ENCODE data around the gene ZNRF3.
"Not testable (repeated sequence)": the region's sequence is repeated elsewhere in the genome, so short reads cannot be mapped to it uniquely, and the experiment has no call there.

ZNRF3 gene

DNA sequence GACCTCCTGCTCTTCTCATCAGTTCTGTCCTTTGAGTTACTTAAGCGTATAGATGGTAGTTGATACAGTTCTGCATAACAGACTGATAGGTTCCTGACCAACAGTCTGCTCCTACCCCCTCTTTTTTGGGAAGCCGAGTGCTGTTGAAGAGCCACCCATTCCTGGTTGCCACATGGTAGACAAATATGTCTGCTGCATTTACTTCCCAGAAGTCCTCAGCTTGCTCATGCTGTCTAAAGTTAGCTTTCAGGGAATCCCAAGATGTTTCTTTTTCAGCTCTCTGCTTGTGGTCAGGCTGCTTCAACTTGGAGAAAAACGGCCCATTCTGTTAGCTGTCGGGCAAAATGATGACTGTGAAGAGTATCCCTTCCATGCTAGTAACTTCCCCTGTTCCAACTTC lies 129.6 kb downstream of the ZNRF3 start:
- DNase-seq, result no peak

DNA sequence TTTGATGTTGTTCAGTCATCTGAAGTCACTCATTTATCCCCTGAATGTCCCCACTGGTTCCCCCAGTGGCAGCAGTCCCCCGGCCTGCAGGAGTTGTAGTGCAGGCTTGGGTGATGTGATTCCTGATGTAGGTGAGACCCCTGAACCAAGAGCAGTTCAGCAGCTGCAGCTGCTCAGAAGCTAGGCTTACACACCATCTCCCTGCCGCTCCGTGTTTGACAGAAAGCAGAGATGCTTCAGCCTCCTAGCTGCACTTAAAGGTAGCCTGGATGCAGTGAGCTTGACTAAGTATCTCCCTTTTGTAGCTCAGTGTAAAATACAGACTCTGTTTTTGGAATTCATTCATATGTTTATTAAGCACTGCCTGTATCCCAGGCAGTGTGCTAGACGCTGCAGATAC lies 130.9 kb downstream of the ZNRF3 start:
- DNase-seq, result no peak

DNA sequence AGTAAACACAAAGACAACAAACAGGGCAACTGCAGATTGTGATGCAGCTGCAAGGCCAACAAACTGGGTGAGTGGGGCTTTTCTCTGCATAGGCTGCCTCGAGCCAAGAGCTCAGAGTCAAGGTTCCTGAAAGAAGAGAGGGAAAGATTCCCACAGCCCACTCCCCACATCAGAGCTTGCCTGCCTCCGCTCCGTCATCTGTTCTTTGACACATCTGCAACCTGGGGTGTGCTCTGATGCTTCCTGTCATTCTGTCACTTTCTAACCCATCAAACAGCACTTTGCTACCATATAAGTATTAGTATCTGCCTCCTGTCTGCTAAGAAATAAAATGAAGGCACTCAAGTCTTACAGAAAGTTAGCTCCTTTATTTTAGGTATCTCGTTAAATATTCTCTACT lies 131.4 kb downstream of the ZNRF3 start:
- DNase-seq, result no peak

- no peak for DNase-seq
Observed at GRCh38 chr22:29016067-29016938, 132.9 kb downstream of the ZNRF3 start.

- DNase-seq, result no peak
Observed at GRCh38 chr22:29018293-29019189, 135.2 kb downstream of the ZNRF3 start.

DNA sequence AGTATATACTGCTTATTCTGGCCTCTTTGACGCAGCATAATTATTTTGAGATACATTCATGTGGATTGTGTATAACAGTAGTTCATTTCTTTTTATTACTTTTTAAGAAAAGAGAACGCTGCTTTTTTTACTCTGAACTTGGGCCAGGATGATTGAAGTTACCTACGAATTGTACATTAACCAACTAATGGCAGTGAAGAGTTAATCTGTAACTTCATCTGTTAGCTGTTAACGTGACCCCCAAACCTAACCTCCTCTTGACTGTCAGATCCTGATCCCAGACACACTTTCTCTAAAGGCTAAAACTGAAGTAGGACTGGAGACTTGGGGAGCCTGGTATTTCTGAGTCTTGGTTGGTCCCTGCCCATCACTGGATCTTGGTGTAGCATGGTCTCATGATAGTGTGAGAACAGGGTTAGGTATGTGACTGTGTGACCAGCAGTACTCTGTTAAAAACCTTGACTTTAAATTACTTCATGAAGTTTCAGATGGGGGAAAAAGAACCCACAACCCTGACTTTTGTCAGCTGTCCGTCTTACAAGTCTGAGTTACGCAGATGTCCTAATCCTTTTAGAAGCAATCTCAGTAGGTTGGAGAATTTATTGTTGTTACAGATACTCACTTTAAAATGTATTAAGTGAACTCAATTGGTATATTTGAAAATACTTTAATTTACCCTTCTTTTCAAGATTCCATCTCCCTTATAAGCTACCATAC lies 138.9 kb downstream of the ZNRF3 start:
- no peak for DNase-seq

GRCh38 chr22:29023172-29023796 lies 139.9 kb downstream of the ZNRF3 start:
- no peak for DNase-seq

DNA sequence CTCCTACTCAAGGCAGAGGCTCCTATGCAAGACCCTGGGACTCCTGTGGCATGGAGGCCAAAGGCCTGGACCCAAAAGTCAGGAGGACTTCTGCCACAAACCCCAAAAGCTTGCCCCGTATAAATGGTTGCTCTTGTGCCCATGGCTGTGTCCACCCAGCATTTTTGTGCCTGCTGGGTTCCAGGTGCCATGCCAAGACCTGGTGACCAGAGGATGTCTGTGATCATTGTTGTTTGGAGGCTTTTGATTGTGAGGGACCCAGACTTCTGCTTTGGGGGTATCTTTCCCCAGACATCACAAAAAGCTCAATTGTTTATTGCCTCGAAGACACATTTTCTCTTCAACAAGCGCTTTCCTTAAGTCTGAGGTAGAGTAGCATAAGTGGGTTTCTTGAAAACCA lies 143.2 kb downstream of the ZNRF3 start:
- DNase-seq, result no peak

GRCh38 chr22:29028468-29028867 lies 145.1 kb downstream of the ZNRF3 start:
- DNase-seq, result no peak

- DNase-seq, result no peak
Observed at GRCh38 chr22:29029202-29030000, 146.0 kb downstream of the ZNRF3 start.

GRCh38 chr22:29030016-29030617 lies 146.7 kb downstream of the ZNRF3 start:
- DNase-seq, result peak in 1 of 5 experiments; percentile 12

DNA sequence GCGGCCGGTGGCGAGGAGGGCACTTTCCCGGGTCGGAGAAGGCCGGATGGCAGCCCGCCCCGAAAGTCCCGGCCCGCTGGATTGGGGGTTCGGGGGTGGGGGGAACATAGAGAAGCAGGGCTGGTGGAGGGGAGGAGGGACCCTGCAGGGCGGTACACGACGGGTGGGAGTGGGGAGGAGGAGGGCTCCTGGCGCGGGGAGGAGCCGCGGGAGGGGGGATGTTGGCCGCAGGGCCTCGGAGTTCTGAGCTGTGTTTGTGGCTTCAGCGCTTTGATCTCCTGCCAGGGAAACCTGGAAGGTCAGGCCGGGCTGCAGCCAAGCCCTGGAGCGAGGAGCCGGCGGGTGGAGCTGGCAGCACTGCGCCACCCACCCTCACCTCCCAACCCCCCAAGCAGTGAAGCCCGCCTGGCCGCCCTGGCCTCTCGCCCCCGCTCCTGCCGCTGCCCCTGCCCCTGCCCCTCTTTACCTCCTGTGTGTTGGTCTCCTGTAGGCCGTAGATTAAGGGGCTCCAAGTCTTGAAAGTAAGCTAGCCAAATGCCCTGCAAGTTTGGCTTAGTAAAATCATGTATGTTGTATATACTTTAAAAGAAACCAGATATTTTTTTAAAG lies 147.3 kb downstream of the ZNRF3 start:
- no peak for DNase-seq

GRCh38 chr22:29031227-29032011 lies 148.0 kb downstream of the ZNRF3 start:
- DNase-seq, result no peak

DNA sequence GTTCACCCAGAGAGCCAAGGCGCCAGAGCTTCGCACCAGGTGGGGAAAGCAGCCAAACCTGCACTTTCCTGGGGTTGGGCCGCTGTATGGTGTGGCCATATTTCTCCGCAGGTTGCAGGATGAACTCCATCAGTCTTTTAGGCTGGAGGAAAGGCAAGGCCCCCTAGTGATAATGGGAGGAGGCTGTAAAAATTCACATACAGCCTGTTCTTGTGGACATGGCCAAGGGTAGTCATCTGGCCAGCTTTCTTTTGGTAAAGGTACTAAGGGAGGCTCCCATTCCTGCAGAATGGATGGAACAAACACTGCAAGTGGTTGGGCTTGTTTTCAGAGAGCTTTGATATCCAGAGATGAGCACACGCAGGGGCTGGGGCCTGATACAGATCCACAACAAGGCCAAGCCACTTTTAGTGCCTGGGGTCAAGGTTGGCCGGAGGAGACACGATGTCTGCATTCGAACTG lies 148.7 kb downstream of the ZNRF3 start:
- DNase-seq, result no peak

DNA sequence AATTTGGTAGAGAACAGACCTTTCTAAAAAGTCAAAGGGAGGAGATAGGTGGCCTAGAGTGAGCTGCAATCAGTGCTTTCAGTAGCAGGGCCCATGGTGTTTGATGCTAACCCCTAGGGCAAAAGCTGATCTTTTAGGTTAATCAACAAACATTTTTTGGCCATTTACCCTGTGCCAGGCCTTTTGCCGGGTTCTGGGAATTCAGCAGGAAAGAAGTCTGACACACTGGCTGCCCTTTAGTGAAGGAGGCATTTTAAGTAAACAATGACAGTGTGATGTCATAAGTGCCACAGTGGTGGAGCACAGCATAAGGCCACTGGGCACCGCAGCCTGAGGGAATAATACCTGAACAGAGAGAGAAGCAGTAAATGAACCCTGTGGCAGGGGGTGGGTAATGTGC lies 149.2 kb downstream of the ZNRF3 start:
- no peak for DNase-seq

GRCh38 chr22:29037340-29037932 lies 154.1 kb downstream of the ZNRF3 start:
- DNase-seq, result no peak

DNA sequence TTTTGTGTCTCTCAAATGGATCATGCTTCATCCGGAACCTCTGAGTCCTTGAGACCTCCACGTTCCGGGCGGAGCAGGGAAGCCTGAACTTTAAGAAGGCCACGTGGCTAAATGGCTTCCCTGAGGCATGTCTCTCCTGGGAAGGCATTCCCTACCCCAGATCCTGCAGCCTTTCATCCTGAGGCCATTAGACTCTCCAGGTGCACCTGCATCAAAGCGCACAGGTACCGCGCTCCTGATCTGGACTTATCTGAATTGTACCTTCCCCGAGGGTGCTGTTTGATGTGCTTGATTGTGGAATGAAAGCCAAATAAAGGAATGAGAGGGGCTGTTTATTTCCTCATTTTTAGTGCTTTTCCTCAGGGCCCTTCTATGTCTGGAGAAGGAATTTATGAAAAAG lies 155.8 kb downstream of the ZNRF3 start:
- DNase-seq, result no peak

DNA sequence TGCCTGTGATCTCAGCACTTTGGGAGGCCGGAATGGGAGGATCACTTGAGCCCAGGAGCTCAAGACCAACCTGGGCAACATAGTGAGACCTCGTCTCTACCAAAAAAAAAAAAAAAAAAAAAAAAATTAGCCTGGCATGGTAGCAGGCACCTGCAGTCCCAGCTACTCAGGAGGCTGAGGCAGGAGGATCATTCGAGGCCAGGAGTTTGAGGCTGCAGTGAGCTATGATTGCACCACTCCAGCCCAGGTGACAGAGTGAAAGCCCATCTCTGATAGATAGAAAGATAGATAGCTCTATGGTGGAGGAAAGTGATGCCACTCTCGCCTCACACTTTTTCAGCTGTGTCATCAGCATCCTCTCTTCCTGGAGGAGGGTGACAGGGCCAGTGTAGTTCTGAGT lies 156.3 kb downstream of the ZNRF3 start:
- DNase-seq, result not testable (repeated sequence)

Measured in T-helper 2 cell (primary cell).